Kidney (tissue), 14 donors: ENCODE measurements around the gene MAPKAPK2. TPM values are rescaled to one million over a fixed set of nuclear protein-coding genes. Genes with fewer than 3 reads are reported as not detected.

ENCODE experiments used
- DNase-seq, 5 donors: peaks; one replicate each; pipeline ENCODE4 v3.0.0-alpha.2; 2013 to 2020
- FAIRE-seq: peaks from 2 replicates; lab custom pipeline; 2012; peaks lifted over from hg19 to GRCh38; lab: Jason Lieb, UNC
- H3K27ac ChIP-seq, 2 donors: one replicate each; pipeline ENCODE4 v1.7.0; 2013; ENCODE audit warnings: low read depth in 2 of 2, low read length in 2 of 2, inconsistent platforms in 1 of 2
- H3K27me3 ChIP-seq: one replicate; pipeline ENCODE4 v1.7.1; 2013; ENCODE audit warnings: low read length, inconsistent platforms; ENCODE audit not compliant: control insufficient read depth, insufficient read depth
- H3K36me3 ChIP-seq, 3 donors: one replicate each; pipeline versions ENCODE4 v1.7.0 to v1.7.1; 2013; ENCODE audit warnings: low read length in 3 of 3, control low read depth in 1 of 3, inconsistent platforms in 1 of 3; ENCODE audit not compliant: insufficient read depth in 3 of 3, control insufficient read depth in 2 of 3
- H3K4me1 ChIP-seq, 3 donors: one replicate each; pipeline versions ENCODE4 v1.7.0 to v1.7.1; 2013; ENCODE audit warnings: low read length in 3 of 3, inconsistent platforms in 1 of 3, low read depth in 1 of 3; ENCODE audit not compliant: control insufficient read depth in 2 of 3, insufficient read depth in 2 of 3
- H3K4me3 ChIP-seq, 3 donors: one replicate each; pipeline versions ENCODE4 v1.7.0 to v1.8.1; 2013; ENCODE audit warnings: low read length in 3 of 3, control low read depth in 1 of 3, inconsistent platforms in 1 of 3
- H3K9ac ChIP-seq, 3 donors: one replicate each; pipeline versions ENCODE4 v1.7.0 to v1.7.1; 2013; ENCODE audit warnings: low read length in 3 of 3, control low read depth in 1 of 3, inconsistent platforms in 1 of 3
- H3K9me3 ChIP-seq, 3 donors: one replicate each; pipeline versions ENCODE4 v1.7.0 to v1.7.1; 2013; ENCODE audit warnings: low read length in 3 of 3, control low read depth in 1 of 3, inconsistent platforms in 1 of 3; ENCODE audit not compliant: control insufficient read depth in 2 of 3, insufficient read depth in 1 of 3
- intact Hi-C: fragments of 100-400 bp; cut with DNase I; formaldehyde crosslinking; loops from one replicate; pipeline ENCODE4 v1.11.1; 2022
- polyA plus RNA-seq: library from polyadenylated mRNA; stranded (reverse); fragments of 350-450 nt; fragmentation: Illumina TruSeq; extraction: RNeasy Lipid Tissue Mini Kit (QIAGEN cat#74804); gene quantifications from one replicate; pipeline ENCODE4 v1.2.3, GENCODE V29; 2014; ENCODE audit warnings: low read depth, low replicate concordance; ENCODE audit not compliant: insufficient read depth
- total RNA-seq: library from RNA; stranded (reverse); fragmentation: NEBNext Ultra II Directional; extraction: Animal tissue kit (Norgen Biotek cat#: 25700); gene quantifications from one replicate; pipeline ENCODE4 v1.2.1, GENCODE V29; 2021
- TF ChIP-seq, protein P1 (sequence below): IDR thresholded peaks from 3 replicates; pipeline ENCODE4 v1.5.1; 2012; ENCODE audit warnings: mild to moderate bottlenecking, moderate library complexity, borderline replicate concordance; ENCODE audit not compliant: insufficient read depth; ENCODE audit errors: extremely low read depth
- donor health status: control.
- donor health status: control.
- donor health status: control.
- donor health status: control.
- donor health status: control.
- donor health status: DM: yes; HTN: yes; CAD: no.
- donor health status: Normal renal cell carcinoma (clear cell type).

Gene MAPKAPK2
- total and polyA plus RNA-seq, 2 donors from 2014 or later, result 84.5 to 113 TPM

DNA sequence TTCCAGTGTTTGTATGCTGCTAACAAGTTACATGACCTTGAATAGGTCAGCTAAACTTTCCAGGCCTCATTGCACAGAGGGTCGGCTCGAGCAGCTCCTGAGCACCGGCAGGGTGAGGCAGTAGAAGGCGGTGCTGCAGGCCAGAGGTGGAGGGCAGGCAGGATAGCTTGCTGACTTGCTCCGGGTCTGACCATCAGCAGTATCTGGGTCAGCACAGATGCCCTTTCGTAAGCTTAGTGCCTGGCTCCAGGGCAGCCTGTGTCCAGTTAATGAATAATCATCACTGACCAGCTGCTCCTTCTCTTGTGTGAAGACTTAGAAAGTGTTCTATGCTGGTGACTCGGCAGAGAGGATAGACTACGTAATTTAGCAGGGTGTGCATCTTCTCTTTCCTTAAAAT, 6.9 kb downstream of the MAPKAPK2 start:
- Histone ChIP-seq H3K27ac (peak overlapping the region; percentile 89 to 92), H3K9ac (peak overlapping the region in 1 of 3 donors; percentile 78), H3K9me3 (no peaks in the 10 kb centered on the region), H3K36me3 (no peaks in the 10 kb centered on the region), H3K27me3 (no peaks in the 10 kb centered on the region), H3K4me3 (peak overlapping the region in 2 of 3 donors; percentile 32 to 40), H3K4me1 (peaks cover 7 to 89% (median 80%) of the 10 kb centered on the region in 3 donors)
- intact Hi-C loops, result no loop called here
- FAIRE-seq (no peak), DNase-seq (peak in 1 of 5 donors; percentile 81)
- TF ChIP-seq, protein P1, sequence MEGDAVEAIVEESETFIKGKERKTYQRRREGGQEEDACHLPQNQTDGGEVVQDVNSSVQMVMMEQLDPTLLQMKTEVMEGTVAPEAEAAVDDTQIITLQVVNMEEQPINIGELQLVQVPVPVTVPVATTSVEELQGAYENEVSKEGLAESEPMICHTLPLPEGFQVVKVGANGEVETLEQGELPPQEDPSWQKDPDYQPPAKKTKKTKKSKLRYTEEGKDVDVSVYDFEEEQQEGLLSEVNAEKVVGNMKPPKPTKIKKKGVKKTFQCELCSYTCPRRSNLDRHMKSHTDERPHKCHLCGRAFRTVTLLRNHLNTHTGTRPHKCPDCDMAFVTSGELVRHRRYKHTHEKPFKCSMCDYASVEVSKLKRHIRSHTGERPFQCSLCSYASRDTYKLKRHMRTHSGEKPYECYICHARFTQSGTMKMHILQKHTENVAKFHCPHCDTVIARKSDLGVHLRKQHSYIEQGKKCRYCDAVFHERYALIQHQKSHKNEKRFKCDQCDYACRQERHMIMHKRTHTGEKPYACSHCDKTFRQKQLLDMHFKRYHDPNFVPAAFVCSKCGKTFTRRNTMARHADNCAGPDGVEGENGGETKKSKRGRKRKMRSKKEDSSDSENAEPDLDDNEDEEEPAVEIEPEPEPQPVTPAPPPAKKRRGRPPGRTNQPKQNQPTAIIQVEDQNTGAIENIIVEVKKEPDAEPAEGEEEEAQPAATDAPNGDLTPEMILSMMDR, result no peak

DNA sequence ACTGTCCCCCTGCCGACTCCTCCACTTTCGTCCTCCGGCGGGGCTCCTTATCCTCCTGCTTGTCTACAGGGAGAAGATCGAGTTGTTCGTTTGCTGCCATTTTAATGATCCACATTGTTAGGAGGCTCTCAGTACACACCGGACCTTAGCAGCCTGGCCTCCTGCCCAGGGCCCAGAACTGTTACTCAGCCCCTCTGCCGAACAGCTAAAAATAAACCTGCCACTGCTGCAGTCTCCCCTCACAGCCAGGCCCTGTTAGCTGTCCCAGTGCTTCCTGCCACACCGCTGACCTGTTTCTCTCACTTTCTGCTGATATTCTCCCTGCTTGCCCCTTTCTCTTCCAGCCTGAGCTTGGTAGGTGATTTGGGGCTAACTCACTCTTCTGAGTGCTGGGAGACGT, 8.3 kb downstream of the MAPKAPK2 start:
- TF ChIP-seq, protein P1, result no peak
- FAIRE-seq (no peak), DNase-seq (peak in 2 of 5 donors; percentile 53 to 90)
- H3K27me3 ChIP-seq, result no peaks in the 10 kb centered on the region
- H3K27ac ChIP-seq, result peak overlapping the region; percentile 89 to 92
- H3K4me1 ChIP-seq, result peaks cover 5 to 89% (median 88%) of the 10 kb centered on the region in 3 donors
- no peaks in the 10 kb centered on the region for H3K9me3 ChIP-seq
- H3K36me3 ChIP-seq, result no peaks in the 10 kb centered on the region
- H3K4me3 ChIP-seq, result peak overlapping the region in 2 of 3 donors; percentile 7 to 32
- H3K9ac ChIP-seq, result peak overlapping the region in 1 of 3 donors; percentile 78
- intact Hi-C loops, result no loop called here

DNA sequence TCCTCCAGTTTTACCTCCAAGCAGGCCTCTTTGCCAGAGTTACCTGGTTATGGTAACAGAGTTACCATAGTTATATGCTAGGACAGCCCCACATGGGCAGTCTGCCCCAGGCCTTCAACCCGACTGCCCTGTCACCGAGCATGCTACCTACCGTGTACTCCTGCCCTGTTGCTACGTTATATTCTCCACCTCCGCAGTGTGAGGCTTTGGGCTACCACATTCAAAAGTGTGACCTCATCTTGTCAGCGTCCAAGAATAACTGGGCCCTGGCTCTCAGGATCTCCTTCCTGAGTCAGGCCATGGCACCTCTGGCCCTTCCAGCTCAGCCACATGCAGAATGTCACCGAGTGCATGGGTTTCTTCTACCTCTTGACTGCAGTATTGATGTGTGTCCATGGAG, 8.9 kb downstream of the MAPKAPK2 start:
- Histone ChIP-seq H3K9me3 (no peaks in the 10 kb centered on the region), H3K27ac (peak overlapping the region; percentile 89 to 92), H3K4me3 (peak overlapping the region in 1 of 3 donors; percentile 32), H3K27me3 (no peaks in the 10 kb centered on the region), H3K9ac (peak overlapping the region in 1 of 3 donors; percentile 78), H3K36me3 (no peaks in the 10 kb centered on the region), H3K4me1 (peaks cover 5 to 89% (median 85%) of the 10 kb centered on the region in 3 donors)
- DNase-seq (peak in 1 of 5 donors; percentile 38), FAIRE-seq (no peak)
- intact Hi-C loops, result no loop called here
- TF ChIP-seq, protein P1, result no peak
